C4-2B (cell line): Measurements from ENCODE around the gene MYEF2.

Source experiments
- ZFX ChIP-seq: fragments of 450-650 bp; IDR thresholded peaks from 2 replicates; pipeline ENCODE4 v1.6.1; 2017
- TF ChIP-seq, protein P1 (sequence below): fragments of 450-650 bp; conservative IDR thresholded peaks from 2 replicates; pipeline ENCODE4 v1.5.1; 2017; ENCODE audit warnings: mild to moderate bottlenecking

DNA sequence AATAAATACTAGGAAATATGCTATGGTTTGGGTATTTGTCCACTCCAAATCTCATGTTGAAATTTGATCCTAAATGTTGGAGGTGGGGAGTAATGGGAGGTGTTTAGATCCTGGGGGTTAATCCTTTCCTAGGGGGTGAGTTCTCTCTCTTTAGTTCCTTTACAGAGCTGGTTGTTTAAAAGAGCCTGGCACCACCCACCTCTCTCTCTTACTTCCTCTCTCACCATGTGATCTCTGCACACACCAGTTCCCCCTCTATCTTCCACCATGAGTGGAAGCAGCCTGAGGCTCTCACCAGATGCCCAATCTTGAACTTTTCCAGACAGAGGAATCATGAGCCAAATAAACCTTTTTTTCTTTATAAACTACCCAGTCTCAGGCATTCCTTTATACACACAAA lies 46.8 kb downstream of the MYEF2 start:
- TF ChIP-seq, protein P1, sequence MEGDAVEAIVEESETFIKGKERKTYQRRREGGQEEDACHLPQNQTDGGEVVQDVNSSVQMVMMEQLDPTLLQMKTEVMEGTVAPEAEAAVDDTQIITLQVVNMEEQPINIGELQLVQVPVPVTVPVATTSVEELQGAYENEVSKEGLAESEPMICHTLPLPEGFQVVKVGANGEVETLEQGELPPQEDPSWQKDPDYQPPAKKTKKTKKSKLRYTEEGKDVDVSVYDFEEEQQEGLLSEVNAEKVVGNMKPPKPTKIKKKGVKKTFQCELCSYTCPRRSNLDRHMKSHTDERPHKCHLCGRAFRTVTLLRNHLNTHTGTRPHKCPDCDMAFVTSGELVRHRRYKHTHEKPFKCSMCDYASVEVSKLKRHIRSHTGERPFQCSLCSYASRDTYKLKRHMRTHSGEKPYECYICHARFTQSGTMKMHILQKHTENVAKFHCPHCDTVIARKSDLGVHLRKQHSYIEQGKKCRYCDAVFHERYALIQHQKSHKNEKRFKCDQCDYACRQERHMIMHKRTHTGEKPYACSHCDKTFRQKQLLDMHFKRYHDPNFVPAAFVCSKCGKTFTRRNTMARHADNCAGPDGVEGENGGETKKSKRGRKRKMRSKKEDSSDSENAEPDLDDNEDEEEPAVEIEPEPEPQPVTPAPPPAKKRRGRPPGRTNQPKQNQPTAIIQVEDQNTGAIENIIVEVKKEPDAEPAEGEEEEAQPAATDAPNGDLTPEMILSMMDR = no peak
- TF ChIP-seq ZFX = no peak
